Thoracic aorta (tissue), 2 donors: ENCODE measurements around the gene PTPN6. TPM values are rescaled to one million over a fixed set of nuclear protein-coding genes. Genes with fewer than 3 reads are reported as not detected.
A peak's percentile ranks its signal among the peaks of the same experiment; 100 is the strongest.

Experiments used
- ATAC-seq: fragments of 150-250 bp; one replicate; pipeline ENCODE4 v1.8.0; 2017; ENCODE audit warnings: low read depth; ENCODE audit not compliant: insufficient number of reproducible peaks, low FRiP score
- DNase-seq: peaks from one replicate; pipeline ENCODE4 v3.0.0-alpha.2; 2020; ENCODE audit warnings: low spot score
- H3K27ac ChIP-seq, 2 donors: fragments of 200-600 bp; sonication (generic); 1 replicate in 1 of 2; 2 replicates in 1 of 2; pipeline ENCODE4 v1.5.1; 2016; ENCODE audit warnings: mild to moderate bottlenecking in 2 of 2, moderate library complexity in 2 of 2
- H3K27me3 ChIP-seq: fragments of 200-600 bp; sonication (generic); replicated peaks from 2 replicates; pipeline ENCODE4 v1.6.0; 2016; ENCODE audit warnings: mild to moderate bottlenecking; ENCODE audit not compliant: insufficient read depth
- H3K36me3 ChIP-seq: fragments of 200-600 bp; sonication (generic); one replicate; pipeline ENCODE4 v1.5.1; 2016
- H3K4me1 ChIP-seq, 2 donors: fragments of 200-600 bp; sonication (generic); 1 replicate in 1 of 2; 2 replicates in 1 of 2; pipeline versions ENCODE4 v1.5.1 to v1.6.0; 2016; ENCODE audit warnings: low read depth in 2 of 2, mild to moderate bottlenecking in 1 of 2; ENCODE audit not compliant: control insufficient read depth in 1 of 2
- H3K4me3 ChIP-seq: fragments of 200-600 bp; sonication (generic); 2 replicates; pipeline ENCODE4 v1.5.1; 2016; ENCODE audit warnings: mild to moderate bottlenecking
- H3K9me3 ChIP-seq: fragments of 200-600 bp; sonication (generic); 2 replicates; pipeline ENCODE4 v1.5.1; 2016
- CTCF ChIP-seq: fragments of 200-600 bp; sonication (generic); IDR thresholded peaks from one replicate; pipeline ENCODE4 v1.5.1; 2019; ENCODE audit warnings: antibody characterized with exemption
- total RNA-seq, 2 donors: library from RNA; depleted of rRNA; stranded (reverse); fragments of >200 nt; gene quantifications; one replicate each; pipeline versions ENCODE4 v1.1.0 to v1.2.3, GENCODE V29; 2016

Gene PTPN6
- total RNA-seq, 2 donors from 2014 or later, result 19.0 to 24.0 TPM

GRCh38 chr12:6935371-6936193 lies 15.6 kb upstream of the PTPN6 start:
- TF ChIP-seq CTCF, result no peak
- Histone ChIP-seq H3K27ac (peak overlapping the region in 1 of 2 donors; percentile 4), H3K36me3 (peaks cover 23% of the 10 kb centered on the region), H3K9me3 (no peaks in the 10 kb centered on the region), H3K27me3 (no peaks in the 10 kb centered on the region), H3K4me1 (peaks cover 21 to 63% of the 10 kb centered on the region in 2 donors), H3K4me3 (no peak overlapping the region)
- DNase-seq (no peak), ATAC-seq (no peak)

- no peak overlapping the region for H3K4me3 ChIP-seq
- no peak for DNase-seq
- H3K9me3 ChIP-seq, result no peaks in the 10 kb centered on the region
- peaks cover 23% of the 10 kb centered on the region for H3K36me3 ChIP-seq
- H3K4me1 ChIP-seq, result peaks cover 17 to 56% of the 10 kb centered on the region in 2 donors
- no peak for ATAC-seq
- no peak for TF ChIP-seq CTCF
- H3K27ac ChIP-seq, result peak overlapping the region; percentile 76 to 80
- no peaks in the 10 kb centered on the region for H3K27me3 ChIP-seq
Observed at GRCh38 chr12:6936194-6936635, 14.9 kb upstream of the PTPN6 start.

- H3K9me3 ChIP-seq, result no peaks in the 10 kb centered on the region
- DNase-seq (no peak), ATAC-seq (no peak)
- peak overlapping the region; percentile 79 for H3K4me3 ChIP-seq
- H3K36me3 ChIP-seq, result peaks cover 23% of the 10 kb centered on the region
- H3K4me1 ChIP-seq, result peaks cover 13 to 50% of the 10 kb centered on the region in 2 donors
- peak overlapping the region; percentile 76 to 80 for H3K27ac ChIP-seq
- TF ChIP-seq CTCF, result no peak
- H3K27me3 ChIP-seq, result no peaks in the 10 kb centered on the region
Observed at GRCh38 chr12:6936636-6937480, 14.3 kb upstream of the PTPN6 start.

GRCh38 chr12:6937481-6938352 lies 13.4 kb upstream of the PTPN6 start:
- Histone ChIP-seq H3K27me3 (no peaks in the 10 kb centered on the region), H3K4me1 (peaks cover 10 to 42% of the 10 kb centered on the region in 2 donors), H3K4me3 (peak overlapping the region; percentile 79), H3K9me3 (no peaks in the 10 kb centered on the region), H3K27ac (peak overlapping the region; percentile 76 to 80), H3K36me3 (peaks cover 23% of the 10 kb centered on the region)
- ATAC-seq (peak; percentile 82), DNase-seq (no peak)
- peak; percentile 94 for TF ChIP-seq CTCF
